ENCODE measurements around the gene SPHK1.

Gene SPHK1

GRCh38 chr17:76399175-76400172 is 15.1 kb downstream of the SPHK1 start:
- no peak for DNase-seq (ENCODE audit: low read depth in 2 of 2)
- no peak overlapping the region for H3K4me3 ChIP-seq (replicated peaks in 1 of 2; ENCODE audit: low read depth in 2 of 2, low read length in 2 of 2)
- TF ChIP-seq CTCF (IDR thresholded peaks at IDR 0.05; ENCODE audit: low read depth, low read length), result no peak

GRCh38 chr17:76402711-76403110 is 18.3 kb downstream of the SPHK1 start:
- DNase-seq (ENCODE audit: low read depth in 2 of 2), result no peak
- TF ChIP-seq CTCF (IDR thresholded peaks at IDR 0.05; ENCODE audit: low read depth, low read length), result no peak

GRCh38 chr17:76404256-76404655 is 19.8 kb downstream of the SPHK1 start:
- no peak overlapping the region for H3K4me3 ChIP-seq (replicated peaks in 1 of 2; ENCODE audit: low read depth in 2 of 2, low read length in 2 of 2)
- no peak for TF ChIP-seq CTCF (IDR thresholded peaks at IDR 0.05; ENCODE audit: low read depth, low read length)
- no peak for DNase-seq (ENCODE audit: low read depth in 2 of 2)

More at GRCh38 chr17:76402711-76403110, 18.3 kb downstream of the SPHK1 start:
- no peak overlapping the region for H3K4me3 ChIP-seq (replicated peaks in 1 of 2; ENCODE audit: low read depth in 2 of 2, low read length in 2 of 2)

GRCh38 chr17:76404976-76405563 is 20.7 kb downstream of the SPHK1 start:
- no peak overlapping the region for H3K4me3 ChIP-seq (replicated peaks in 1 of 2; ENCODE audit: low read depth in 2 of 2, low read length in 2 of 2)
- no peak for DNase-seq (ENCODE audit: low read depth in 2 of 2)
- no peak for TF ChIP-seq CTCF (IDR thresholded peaks at IDR 0.05; ENCODE audit: low read depth, low read length)

GRCh38 chr17:76405607-76405966 is 21.2 kb downstream of the SPHK1 start:
- no peak for DNase-seq (ENCODE audit: low read depth in 2 of 2)
- no peak for TF ChIP-seq CTCF (IDR thresholded peaks at IDR 0.05; ENCODE audit: low read depth, low read length)
- no peak overlapping the region for H3K4me3 ChIP-seq (replicated peaks in 1 of 2; ENCODE audit: low read depth in 2 of 2, low read length in 2 of 2)

GRCh38 chr17:76405967-76406647 is 21.7 kb downstream of the SPHK1 start:
- DNase-seq (ENCODE audit: low read depth in 2 of 2), result peak in 1 of 2 donors; percentile 71
- no peak for TF ChIP-seq CTCF (IDR thresholded peaks at IDR 0.05; ENCODE audit: low read depth, low read length)

More at GRCh38 chr17:76405967-76406647, 21.7 kb downstream of the SPHK1 start:
- H3K4me3 ChIP-seq (replicated peaks in 1 of 2; ENCODE audit: low read depth in 2 of 2, low read length in 2 of 2), result no peak overlapping the region

Data from cardiac fibroblast (primary cell).